WTC11 (cell line): ENCODE measurements around the gene ATP12A. TPM values are rescaled to one million over a fixed set of nuclear protein-coding genes. Genes with fewer than 3 reads are reported as not detected.
"Not testable (repeated sequence)": the region's sequence is repeated elsewhere in the genome, so short reads cannot be mapped to it uniquely, and the experiment has no call there.

Source experiments
- ATAC-seq: fragments of 200-7000 bp; cut with Tn5 transposase; 2 replicates; pipeline ENCODE4 v1.10.0; 2021; ENCODE audit warnings: mild to moderate bottlenecking, moderate library complexity
- CTCF ChIA-PET: fragments of 300-600 bp; sonication (Branson Sonifier 250); formaldehyde crosslinking; loops from one replicate; lab custom pipeline; 2021; ENCODE audit warnings: antibody characterized with exemption; lab: Charles Lee
- POLR2A ChIA-PET: fragments of 350-600 bp; sonication (Branson Sonifier 250); formaldehyde crosslinking; loops from one replicate; lab custom pipeline; 2021; ENCODE audit warnings: antibody characterized with exemption; lab: Charles Lee
- DNase-seq: peaks from one replicate; pipeline ENCODE4 v3.0.0; 2021; ENCODE audit warnings: low spot score
- H3K27ac Mint-ChIP-seq: 2 replicates; pipeline ENCODE4 v1.8.0; 2021; ENCODE audit warnings: mixed read lengths
- H3K27me3 Mint-ChIP-seq: 2 replicates; pipeline ENCODE4 v1.8.0; 2021; ENCODE audit warnings: low read depth, mild to moderate bottlenecking, moderate library complexity, mixed read lengths
- H3K36me3 Mint-ChIP-seq: 2 replicates; pipeline ENCODE4 v1.8.0; 2021; ENCODE audit warnings: mixed read lengths
- H3K4me1 Mint-ChIP-seq: 2 replicates; pipeline ENCODE4 v1.8.0; 2022; ENCODE audit warnings: mixed read lengths
- H3K4me3 Mint-ChIP-seq: 2 replicates; pipeline ENCODE4 v1.8.0; 2021; ENCODE audit warnings: mild to moderate bottlenecking, moderate library complexity, mixed read lengths
- H3K9me3 Mint-ChIP-seq: 2 replicates; pipeline ENCODE4 v1.8.0; 2021; ENCODE audit warnings: mixed read lengths
- FOXK1 ChIP-seq: sonication (generic); formaldehyde crosslinking; IDR thresholded peaks from 2 replicates; pipeline ENCODE4 v1.8.0; 2022; ENCODE audit warnings: mild to moderate bottlenecking, moderate library complexity, missing genetic modification reagents
- KAT7 ChIP-seq: sonication (generic); formaldehyde crosslinking; IDR thresholded peaks from 2 replicates; pipeline ENCODE4 v1.8.1; 2023; ENCODE audit warnings: missing genetic modification reagents, mild to moderate bottlenecking, borderline replicate concordance
- NR3C1 ChIP-seq: sonication (generic); formaldehyde crosslinking; conservative IDR thresholded peaks from 2 replicates; pipeline ENCODE4 v1.8.1; 2023; ENCODE audit warnings: low read depth, mild to moderate bottlenecking, missing genetic modification reagents
- total RNA-seq: library from RNA; stranded (reverse); gene quantifications from 3 replicates; pipeline ENCODE4 v1.2.3, GENCODE V29; 2021
- TF ChIP-seq, protein P1 (sequence below): sonication (generic); formaldehyde crosslinking; IDR thresholded peaks from 2 replicates; pipeline ENCODE4 v1.8.0; 2022; ENCODE audit warnings: mild to moderate bottlenecking, missing genetic modification reagents
- TF ChIP-seq, protein P2 (sequence below): sonication (generic); formaldehyde crosslinking; IDR thresholded peaks from 2 replicates; pipeline ENCODE4 v1.8.1; 2022; ENCODE audit warnings: mild to moderate bottlenecking, moderate library complexity, missing genetic modification reagents
- TF ChIP-seq, protein P3 (sequence below): fragments of 250-450 bp; sonication (Bioruptor Pico); IDR thresholded peaks from 2 replicates; pipeline ENCODE4 v1.9.0; 2021; ENCODE audit warnings: mild to moderate bottlenecking, borderline replicate concordance
- TF ChIP-seq, protein P4 (sequence below): fragments of 200-600 bp; IDR thresholded peaks from 2 replicates; pipeline ENCODE4 v1.8.0; 2022; ENCODE audit warnings: antibody characterized with exemption

ATP12A gene
- total RNA-seq, 1 experiment from 2014 or later = 1.4 TPM

DNA sequence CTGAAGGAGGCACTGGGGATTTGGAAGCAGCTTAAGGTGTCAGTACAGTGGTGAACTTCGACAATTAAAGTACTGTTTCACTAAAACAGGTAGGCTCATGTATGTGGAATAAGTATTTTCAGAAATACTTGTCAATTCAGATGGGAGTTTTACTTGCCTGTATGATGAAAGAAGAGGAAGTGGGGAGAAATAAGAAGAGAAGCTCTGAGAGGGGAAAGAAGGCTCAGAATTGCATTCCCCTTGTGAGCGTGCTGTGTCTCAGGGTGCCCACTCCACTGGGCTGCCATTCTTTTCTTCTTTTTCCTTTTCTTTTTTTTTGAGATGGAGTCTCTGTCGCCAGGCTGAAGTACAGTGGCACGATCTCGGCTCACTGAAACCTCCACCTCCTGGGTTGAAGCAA lies 45.2 kb downstream of the ATP12A start (continued):
- TF ChIP-seq, protein P1, sequence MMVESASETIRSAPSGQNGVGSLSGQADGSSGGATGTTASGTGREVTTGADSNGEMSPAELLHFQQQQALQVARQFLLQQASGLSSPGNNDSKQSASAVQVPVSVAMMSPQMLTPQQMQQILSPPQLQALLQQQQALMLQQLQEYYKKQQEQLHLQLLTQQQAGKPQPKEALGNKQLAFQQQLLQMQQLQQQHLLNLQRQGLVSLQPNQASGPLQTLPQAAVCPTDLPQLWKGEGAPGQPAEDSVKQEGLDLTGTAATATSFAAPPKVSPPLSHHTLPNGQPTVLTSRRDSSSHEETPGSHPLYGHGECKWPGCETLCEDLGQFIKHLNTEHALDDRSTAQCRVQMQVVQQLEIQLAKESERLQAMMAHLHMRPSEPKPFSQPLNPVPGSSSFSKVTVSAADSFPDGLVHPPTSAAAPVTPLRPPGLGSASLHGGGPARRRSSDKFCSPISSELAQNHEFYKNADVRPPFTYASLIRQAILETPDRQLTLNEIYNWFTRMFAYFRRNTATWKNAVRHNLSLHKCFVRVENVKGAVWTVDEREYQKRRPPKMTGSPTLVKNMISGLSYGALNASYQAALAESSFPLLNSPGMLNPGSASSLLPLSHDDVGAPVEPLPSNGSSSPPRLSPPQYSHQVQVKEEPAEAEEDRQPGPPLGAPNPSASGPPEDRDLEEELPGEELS (CRISPR knock-in tag) = no peak
- no peak for TF ChIP-seq KAT7 (CRISPR knock-in tag)
- TF ChIP-seq, protein P2, sequence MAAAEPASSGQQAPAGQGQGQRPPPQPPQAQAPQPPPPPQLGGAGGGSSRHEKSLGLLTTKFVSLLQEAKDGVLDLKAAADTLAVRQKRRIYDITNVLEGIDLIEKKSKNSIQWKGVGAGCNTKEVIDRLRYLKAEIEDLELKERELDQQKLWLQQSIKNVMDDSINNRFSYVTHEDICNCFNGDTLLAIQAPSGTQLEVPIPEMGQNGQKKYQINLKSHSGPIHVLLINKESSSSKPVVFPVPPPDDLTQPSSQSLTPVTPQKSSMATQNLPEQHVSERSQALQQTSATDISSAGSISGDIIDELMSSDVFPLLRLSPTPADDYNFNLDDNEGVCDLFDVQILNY = no peak
- no peak for TF ChIP-seq FOXK1 (CRISPR knock-in tag)
- TF ChIP-seq NR3C1 (CRISPR knock-in tag) = no peak
- TF ChIP-seq, all 79 proteins: peak for 0

DNA sequence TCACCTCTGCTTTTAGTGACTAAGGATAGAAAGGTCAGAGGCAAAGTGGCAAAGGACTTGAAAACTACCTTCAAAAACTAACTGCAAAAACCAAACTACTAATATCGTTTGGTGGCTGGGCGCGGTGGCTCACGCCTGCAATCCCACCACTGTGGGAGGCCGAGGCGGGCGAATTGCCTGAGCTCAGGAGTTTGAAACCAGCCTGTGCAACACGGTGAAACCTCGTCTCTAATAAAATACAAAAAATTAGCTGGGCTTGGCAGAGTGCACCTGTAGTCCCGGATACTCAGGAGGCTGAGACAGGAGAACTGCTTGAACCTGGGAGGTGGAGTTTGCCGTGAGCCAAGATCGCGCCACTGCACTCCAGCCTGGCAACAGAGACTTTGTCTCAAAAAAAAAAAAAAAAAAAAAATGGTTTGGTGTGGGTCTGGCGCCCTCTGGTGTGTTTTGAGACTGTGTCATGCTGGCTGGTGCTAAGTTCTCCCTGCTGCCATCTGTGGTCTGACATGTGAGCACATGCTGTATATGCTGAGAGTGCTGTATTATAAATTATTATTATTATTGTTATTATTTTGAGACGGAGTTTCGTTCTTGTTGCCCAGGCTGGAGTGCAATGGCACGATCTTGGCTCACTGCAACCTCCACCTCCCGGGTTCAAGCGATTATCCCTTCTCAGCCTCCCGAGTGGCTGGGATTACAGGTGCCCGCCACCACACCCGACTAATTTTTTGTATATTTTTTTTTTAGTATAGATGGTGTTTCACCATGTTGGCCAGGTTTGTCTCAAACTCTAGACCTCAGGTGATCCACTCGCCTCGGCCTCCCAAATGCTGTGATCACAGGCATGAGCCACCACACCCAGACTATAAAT lies 47.8 kb downstream of the ATP12A start:
- peak; percentile 64 for DNase-seq
- ChIA-PET POLR2A (interaction anchor here (0.7 kb wide), 1 partner anchor 257 kb away, joined by 5 read pairs; no protein-coding TSS in a partner anchor), CTCF (interaction anchor here (0.6 to 4.0 kb wide), 17 partner anchors 9 to 1791 kb away, joined by 3 to 61 read pairs (median 4); no protein-coding TSS in a partner anchor)
- Mint-ChIP-seq H3K4me1 (no peaks in the 10 kb centered on the region), H3K36me3 (peaks cover 12% of the 10 kb centered on the region), H3K4me3 (no peak overlapping the region), H3K9me3 (peaks cover 25% of the 10 kb centered on the region), H3K27me3 (no peaks in the 10 kb centered on the region; the same call in 1 of the 2 replicates), H3K27ac (no peak overlapping the region)
- TF ChIP-seq, protein P3, sequence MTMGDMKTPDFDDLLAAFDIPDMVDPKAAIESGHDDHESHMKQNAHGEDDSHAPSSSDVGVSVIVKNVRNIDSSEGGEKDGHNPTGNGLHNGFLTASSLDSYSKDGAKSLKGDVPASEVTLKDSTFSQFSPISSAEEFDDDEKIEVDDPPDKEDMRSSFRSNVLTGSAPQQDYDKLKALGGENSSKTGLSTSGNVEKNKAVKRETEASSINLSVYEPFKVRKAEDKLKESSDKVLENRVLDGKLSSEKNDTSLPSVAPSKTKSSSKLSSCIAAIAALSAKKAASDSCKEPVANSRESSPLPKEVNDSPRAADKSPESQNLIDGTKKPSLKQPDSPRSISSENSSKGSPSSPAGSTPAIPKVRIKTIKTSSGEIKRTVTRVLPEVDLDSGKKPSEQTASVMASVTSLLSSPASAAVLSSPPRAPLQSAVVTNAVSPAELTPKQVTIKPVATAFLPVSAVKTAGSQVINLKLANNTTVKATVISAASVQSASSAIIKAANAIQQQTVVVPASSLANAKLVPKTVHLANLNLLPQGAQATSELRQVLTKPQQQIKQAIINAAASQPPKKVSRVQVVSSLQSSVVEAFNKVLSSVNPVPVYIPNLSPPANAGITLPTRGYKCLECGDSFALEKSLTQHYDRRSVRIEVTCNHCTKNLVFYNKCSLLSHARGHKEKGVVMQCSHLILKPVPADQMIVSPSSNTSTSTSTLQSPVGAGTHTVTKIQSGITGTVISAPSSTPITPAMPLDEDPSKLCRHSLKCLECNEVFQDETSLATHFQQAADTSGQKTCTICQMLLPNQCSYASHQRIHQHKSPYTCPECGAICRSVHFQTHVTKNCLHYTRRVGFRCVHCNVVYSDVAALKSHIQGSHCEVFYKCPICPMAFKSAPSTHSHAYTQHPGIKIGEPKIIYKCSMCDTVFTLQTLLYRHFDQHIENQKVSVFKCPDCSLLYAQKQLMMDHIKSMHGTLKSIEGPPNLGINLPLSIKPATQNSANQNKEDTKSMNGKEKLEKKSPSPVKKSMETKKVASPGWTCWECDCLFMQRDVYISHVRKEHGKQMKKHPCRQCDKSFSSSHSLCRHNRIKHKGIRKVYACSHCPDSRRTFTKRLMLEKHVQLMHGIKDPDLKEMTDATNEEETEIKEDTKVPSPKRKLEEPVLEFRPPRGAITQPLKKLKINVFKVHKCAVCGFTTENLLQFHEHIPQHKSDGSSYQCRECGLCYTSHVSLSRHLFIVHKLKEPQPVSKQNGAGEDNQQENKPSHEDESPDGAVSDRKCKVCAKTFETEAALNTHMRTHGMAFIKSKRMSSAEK (CRISPR knock-in tag) = no peak
- TF ChIP-seq, protein P4, sequence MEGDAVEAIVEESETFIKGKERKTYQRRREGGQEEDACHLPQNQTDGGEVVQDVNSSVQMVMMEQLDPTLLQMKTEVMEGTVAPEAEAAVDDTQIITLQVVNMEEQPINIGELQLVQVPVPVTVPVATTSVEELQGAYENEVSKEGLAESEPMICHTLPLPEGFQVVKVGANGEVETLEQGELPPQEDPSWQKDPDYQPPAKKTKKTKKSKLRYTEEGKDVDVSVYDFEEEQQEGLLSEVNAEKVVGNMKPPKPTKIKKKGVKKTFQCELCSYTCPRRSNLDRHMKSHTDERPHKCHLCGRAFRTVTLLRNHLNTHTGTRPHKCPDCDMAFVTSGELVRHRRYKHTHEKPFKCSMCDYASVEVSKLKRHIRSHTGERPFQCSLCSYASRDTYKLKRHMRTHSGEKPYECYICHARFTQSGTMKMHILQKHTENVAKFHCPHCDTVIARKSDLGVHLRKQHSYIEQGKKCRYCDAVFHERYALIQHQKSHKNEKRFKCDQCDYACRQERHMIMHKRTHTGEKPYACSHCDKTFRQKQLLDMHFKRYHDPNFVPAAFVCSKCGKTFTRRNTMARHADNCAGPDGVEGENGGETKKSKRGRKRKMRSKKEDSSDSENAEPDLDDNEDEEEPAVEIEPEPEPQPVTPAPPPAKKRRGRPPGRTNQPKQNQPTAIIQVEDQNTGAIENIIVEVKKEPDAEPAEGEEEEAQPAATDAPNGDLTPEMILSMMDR = peak; percentile 42; the same call in 1 of the 2 replicates
- peak; percentile 98 for ATAC-seq

DNA sequence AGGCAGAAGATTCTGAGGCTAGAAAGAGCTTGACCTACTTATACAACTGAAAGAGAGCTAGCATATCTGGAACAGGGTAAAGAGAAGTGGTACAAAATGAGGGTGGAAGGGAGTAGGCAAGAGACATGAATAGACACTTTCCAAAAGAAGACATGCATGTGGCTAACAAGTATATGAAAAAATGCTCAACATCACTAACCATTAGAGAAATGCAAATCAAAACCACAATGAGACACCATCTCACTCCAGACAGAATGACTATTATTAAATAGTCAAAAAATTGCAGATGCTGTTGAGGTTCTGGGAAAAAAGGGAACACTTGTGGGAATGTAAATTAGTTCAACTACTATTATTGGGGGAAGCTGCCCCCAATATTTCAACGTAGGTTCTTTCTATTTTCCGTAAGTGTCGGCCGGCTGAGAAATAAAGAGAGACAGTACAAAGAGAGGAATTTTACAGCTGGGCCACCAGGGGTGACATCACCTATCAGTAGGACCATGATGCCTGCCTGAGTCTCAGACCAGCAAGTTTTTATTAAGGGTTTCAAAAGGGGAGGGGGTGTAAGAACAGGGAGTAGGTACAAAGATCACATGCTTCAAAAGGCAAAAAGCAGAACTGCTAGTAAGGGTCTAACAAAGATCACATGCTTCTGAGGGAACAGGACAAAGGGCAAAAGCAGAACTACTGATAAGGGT lies 50.8 kb downstream of the ATP12A start:
- H3K4me1 Mint-ChIP-seq, DNase-seq, ATAC-seq, H3K4me3 Mint-ChIP-seq, CTCF ChIA-PET, H3K27ac Mint-ChIP-seq, H3K27me3 Mint-ChIP-seq: not testable (repeated sequence)
- peaks cover 12% of the 10 kb centered on the region for H3K36me3 Mint-ChIP-seq
- POLR2A ChIA-PET = interaction anchor here (0.5 kb wide), 1 partner anchor 28 kb away, joined by 5 read pairs; no protein-coding TSS in a partner anchor
- peaks cover 25% of the 10 kb centered on the region for H3K9me3 Mint-ChIP-seq
